K562 (cell line): ENCODE data around the gene LARP4B. TPM values are rescaled to one million over a fixed set of nuclear protein-coding genes. Genes with fewer than 3 reads are reported as not detected.

ENCODE experiments used
- ATAC-seq: fragments of 200-7000 bp; cut with Tn5 transposase; 3 replicates; pipeline ENCODE4 v1.9.1; 2020; ENCODE audit warnings: moderate library complexity
- BruUV-seq: library from RNA; stranded (reverse); fragments of 400-500 nt; replicated peaks from 2 replicates; lab custom pipeline; 2021; lab: Mats Ljungman, UMichigan
- CTCF ChIA-PET: fragments of 300-600 bp; formaldehyde crosslinking; extraction: SDS; loops from one replicate; lab custom pipeline; 2021; ENCODE audit warnings: low intra/inter-chr PET ratio; lab: Yijun Ruan, JAX
- POLR2A ChIA-PET: fragments of 300-600, 350-650 bp; sonication (Branson Sonifier 250); formaldehyde crosslinking; extraction: SDS; loops from one replicate; lab custom pipeline; 2021; ENCODE audit warnings: antibody characterized with exemption, inconsistent platforms; lab: Yijun Ruan, JAX
- DNase-seq, 4 experiments: peaks; one replicate each; pipeline versions ENCODE4 v3.0.0 to v3.0.0-alpha.2; 2011 to 2018; ENCODE audit warnings: low spot score in 3 of 4, mixed read lengths in 3 of 4; ENCODE audit errors: extremely low read depth in 1 of 4
- FAIRE-seq: peaks from 2 replicates; lab custom pipeline; 2011; peaks lifted over from hg19 to GRCh38; lab: Jason Lieb, UNC
- H2AFZ ChIP-seq: 2 replicates; pipeline ENCODE4 v1.6.0; 2011; ENCODE audit warnings: low read depth, low read length, control low read depth, inconsistent platforms
- H3K27ac ChIP-seq: fragments of 200-600 bp; 3 replicates; pipeline ENCODE4 v1.8.0; 2011; ENCODE audit warnings: low read depth, mild to moderate bottlenecking, control low read depth, inconsistent platforms, low read length, moderate library complexity, mixed read lengths; ENCODE audit errors: extremely low read depth
- H3K27me3 ChIP-seq, 2 experiments: fragments of 300-600 bp in 1 of 2; 2 replicates in 1 of 2; 3 replicates in 1 of 2; pipeline versions ENCODE4 v1.6.0 to v1.8.0; 2011; ENCODE audit warnings: inconsistent platforms in 2 of 2, low read length in 2 of 2, mild to moderate bottlenecking in 1 of 2, mixed read lengths in 1 of 2, moderate library complexity in 1 of 2; ENCODE audit not compliant: control insufficient read depth in 2 of 2, insufficient read depth in 2 of 2
- H3K36me3 ChIP-seq: fragments of 300-600 bp; 3 replicates; pipeline ENCODE4 v1.8.0; 2011; ENCODE audit warnings: mild to moderate bottlenecking, low read length, inconsistent platforms; ENCODE audit not compliant: control insufficient read depth, insufficient read depth
- H3K4me1 ChIP-seq, 2 experiments: fragments of 200-600 bp in 1 of 2; replicated peaks in 1 of 2; 2 replicates in 1 of 2; 3 replicates in 1 of 2; pipeline versions ENCODE4 v1.5.1 to v1.8.0; 2011; ENCODE audit warnings: inconsistent platforms in 2 of 2, low read length in 2 of 2, mild to moderate bottlenecking in 1 of 2, mixed read lengths in 1 of 2, moderate library complexity in 1 of 2; ENCODE audit not compliant: control insufficient read depth in 2 of 2, insufficient read depth in 2 of 2
- H3K4me2 ChIP-seq: 2 replicates; pipeline ENCODE4 v1.6.1; 2011; ENCODE audit warnings: low read length, control low read depth, inconsistent platforms, mixed read lengths; ENCODE audit not compliant: insufficient read depth
- H3K4me3 ChIP-seq: fragments of 200-600 bp; sonication (generic), shearing (Covaris generic); 2 replicates; pipeline ENCODE4 v1.5.1; 2016; ENCODE audit warnings: control low read depth, inconsistent platforms
- H3K79me2 ChIP-seq: fragments of 200-600 bp; 3 replicates; pipeline ENCODE4 v1.8.0; 2011; ENCODE audit warnings: low read length, inconsistent platforms; ENCODE audit not compliant: control insufficient read depth, insufficient read depth
- H3K9ac ChIP-seq, 2 experiments: 2 replicates each; pipeline versions ENCODE4 v1.6.0 to v1.6.1; 2011; ENCODE audit warnings: low read depth in 2 of 2, low read length in 2 of 2, control low read depth in 1 of 2, inconsistent platforms in 1 of 2, mild to moderate bottlenecking in 1 of 2, mixed read lengths in 1 of 2; ENCODE audit not compliant: insufficient read depth in 1 of 2
- H3K9me1 ChIP-seq: one replicate; pipeline ENCODE4 v1.6.0; 2011; ENCODE audit warnings: inconsistent platforms, mild to moderate bottlenecking, low read length, moderate library complexity; ENCODE audit not compliant: control insufficient read depth, insufficient read depth
- H3K9me3 ChIP-seq: replicated peaks from 2 replicates; pipeline ENCODE4 v1.5.1; 2011; ENCODE audit warnings: low read depth, low read length, inconsistent platforms; ENCODE audit not compliant: control insufficient read depth, insufficient read depth
- H4K20me1 ChIP-seq: replicated peaks from 2 replicates; pipeline ENCODE4 v1.6.1; 2011; ENCODE audit warnings: low read length, inconsistent platforms, mixed read lengths; ENCODE audit not compliant: control insufficient read depth, insufficient read depth
- BRCA1 ChIP-seq, 2 experiments: fragments of 450-650 bp in 1 of 2; sonication (generic) in 1 of 2; formaldehyde crosslinking in 1 of 2; IDR thresholded peaks; 2 replicates each; pipeline versions ENCODE4 v1.5.0 to v1.6.1; 2017 to 2020; ENCODE audit warnings: mild to moderate bottlenecking in 1 of 2, missing genetic modification reagents in 1 of 2
- CHD4 ChIP-seq: fragments of 200-600 bp; sonication (generic); IDR thresholded peaks from 3 replicates; pipeline ENCODE4 v1.6.1; 2012; ENCODE audit warnings: low read depth, mild to moderate bottlenecking, mixed read lengths, low read length, inconsistent platforms; ENCODE audit not compliant: insufficient read depth, insufficient replicate concordance, poor library complexity, severe bottlenecking
- DACH1 ChIP-seq: fragments of 450-650 bp; IDR thresholded peaks from 2 replicates; pipeline ENCODE4 v1.6.1; 2018; ENCODE audit not compliant: partially characterized antibody
- FOXA3 ChIP-seq, 2 experiments: fragments of 450-650 bp in 1 of 2; sonication (generic) in 1 of 2; formaldehyde crosslinking; IDR thresholded peaks in 1 of 2; conservative IDR thresholded peaks in 1 of 2; 2 replicates each; pipeline versions ENCODE4 v1.4.0 to v1.8.0; 2020 to 2022; ENCODE audit warnings: mild to moderate bottlenecking in 2 of 2, missing genetic modification reagents in 1 of 2
- GABPA ChIP-seq: fragments of 200-800 bp; sonication (Bioruptor generic); conservative IDR thresholded peaks from 2 replicates; pipeline ENCODE4 v1.6.1; 2016; ENCODE audit warnings: low read depth, missing genetic modification characterization, missing compliant biosample characterization
- HDAC1 ChIP-seq, 2 experiments: fragments of 450-650 bp; IDR thresholded peaks; 2 replicates each; pipeline ENCODE4 v1.6.1; 2016 to 2017; ENCODE audit warnings: inconsistent platforms in 1 of 2, mild to moderate bottlenecking in 1 of 2, moderate library complexity in 1 of 2
- HNRNPL ChIP-seq: fragments of 200-400 bp; formaldehyde crosslinking; IDR thresholded peaks from 2 replicates; pipeline ENCODE4 v1.6.1; 2017; ENCODE audit warnings: low read depth, mild to moderate bottlenecking, low read length
- NFYB ChIP-seq: IDR thresholded peaks from 2 replicates; pipeline ENCODE4 v1.6.1; 2011; ENCODE audit warnings: mild to moderate bottlenecking, moderate library complexity; ENCODE audit not compliant: insufficient read length; ENCODE audit errors: extremely low read depth
- SRSF3 ChIP-seq: fragments of 200-400 bp; formaldehyde crosslinking; IDR thresholded peaks from 2 replicates; pipeline ENCODE4 v1.6.1; 2016; ENCODE audit warnings: mild to moderate bottlenecking, low read length, moderate library complexity; ENCODE audit not compliant: insufficient read depth
- ZKSCAN8 ChIP-seq: fragments of 200-800 bp; sonication (Bioruptor generic); IDR thresholded peaks from 2 replicates; pipeline ENCODE4 v1.6.1; 2016; ENCODE audit warnings: missing genetic modification characterization, missing compliant biosample characterization
- ZNF384 ChIP-seq: IDR thresholded peaks from 2 replicates; pipeline ENCODE4 v1.6.1; 2012; ENCODE audit warnings: low read depth, low read length, improper control_type of control experiment
- WGBS: fragments of 100-300 bp; shearing (Covaris generic); methylation state at CpG from one replicate; pipeline ENCODE4 v1.1.6; 2016; ENCODE audit warnings: low coverage, mixed read lengths; ENCODE audit not compliant: insufficient coverage; ENCODE audit errors: missing lambda C conversion rate; 5-methylcytosine and 5-hydroxymethylcytosine counted together
- in situ Hi-C: fragments of 300-500 bp; cut with MboI; formaldehyde crosslinking; loops from 4 replicates; pipeline ENCODE4 v1.15.0; 2018; ENCODE audit warnings: inconsistent platforms, mixed read lengths
- intact Hi-C: fragments of 100-400 bp; cut with micrococcal nuclease; formaldehyde crosslinking; loops from 2 replicates; pipeline ENCODE4 v1.14.2; 2022
- polyA plus RNA-seq, 8 experiments: library from polyadenylated mRNA; depleted of rRNA in 4 of 8; stranded (reverse) in 5 of 8; unstranded in 3 of 8; fragments of >200 nt; fragmentation: Nextera tagmentation in 2 of 8; fragmentation: Illumina TruSeq in 1 of 8; extraction: Ambion mirVana in 2 of 8; extraction: Trizol in 1 of 8; gene quantifications; 2 replicates each; pipeline versions ENCODE4 v1.2.1 to v1.2.3, GENCODE V29; 2011 to 2014; ENCODE audit warnings: inconsistent platforms in 1 of 8, missing spikeins in 1 of 8
- total RNA-seq, 7 experiments: library from RNA; depleted of rRNA in 6 of 7; stranded (reverse); fragments of >200 nt in 6 of 7; fragmentation: Illumina TruSeq in 2 of 7; extraction: Trizol in 2 of 7; gene quantifications; 2 replicates each; pipeline versions ENCODE4 v1.2.1 to v1.2.3, GENCODE V29; 2011 to 2021; ENCODE audit warnings: low replicate concordance in 1 of 7
- TF ChIP-seq, protein P1 (sequence below): fragments of 450-650 bp; IDR thresholded peaks from one replicate; pipeline ENCODE4 v1.6.1; 2018; ENCODE audit warnings: mild to moderate bottlenecking, moderate library complexity; ENCODE audit not compliant: partially characterized antibody
- TF ChIP-seq, protein P2 (sequence below): fragments of 250-450 bp; sonication (Bioruptor Pico); IDR thresholded peaks from 2 replicates; pipeline ENCODE4 v1.5.0; 2021; ENCODE audit warnings: mild to moderate bottlenecking, moderate library complexity

Gene LARP4B
- total and polyA plus RNA-seq, 9 of the 15 experiments (the other 6 are each of a cell fraction or from before 2014, with no cell fraction given) = 11.8 to 130 (median 42.6) TPM

DNA sequence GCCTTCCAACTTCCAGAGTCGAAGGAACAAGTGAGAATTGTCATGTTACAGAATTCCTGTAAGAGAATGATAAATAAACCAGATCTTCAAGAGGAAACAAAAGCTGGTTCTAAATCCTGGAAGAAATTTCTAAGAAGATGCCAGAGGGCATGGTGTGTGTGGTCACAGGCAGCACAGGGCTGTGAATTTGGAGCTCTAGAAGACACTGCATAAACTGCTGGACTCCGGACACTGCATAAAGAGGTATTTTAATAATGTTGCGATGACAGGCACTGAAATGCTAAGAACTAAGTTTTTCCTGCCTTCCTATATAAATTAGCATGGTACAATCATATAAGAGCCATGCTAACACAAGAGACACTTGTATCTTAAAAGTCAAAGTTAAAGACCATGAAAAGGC, 86.0 kb downstream of the LARP4B start (continued):
- TF ChIP-seq SRSF3 (no peak), CHD4 (no peak), NFYB (no peak), BRCA1 (IDR thresholded peaks at IDR 0.05) (no peak), BRCA1 (CRISPR knock-in tag; IDR thresholded peaks at IDR 0.05) (no peak), ZKSCAN8 (CRISPR knock-in tag) (no peak)
- TF ChIP-seq, protein P1, sequence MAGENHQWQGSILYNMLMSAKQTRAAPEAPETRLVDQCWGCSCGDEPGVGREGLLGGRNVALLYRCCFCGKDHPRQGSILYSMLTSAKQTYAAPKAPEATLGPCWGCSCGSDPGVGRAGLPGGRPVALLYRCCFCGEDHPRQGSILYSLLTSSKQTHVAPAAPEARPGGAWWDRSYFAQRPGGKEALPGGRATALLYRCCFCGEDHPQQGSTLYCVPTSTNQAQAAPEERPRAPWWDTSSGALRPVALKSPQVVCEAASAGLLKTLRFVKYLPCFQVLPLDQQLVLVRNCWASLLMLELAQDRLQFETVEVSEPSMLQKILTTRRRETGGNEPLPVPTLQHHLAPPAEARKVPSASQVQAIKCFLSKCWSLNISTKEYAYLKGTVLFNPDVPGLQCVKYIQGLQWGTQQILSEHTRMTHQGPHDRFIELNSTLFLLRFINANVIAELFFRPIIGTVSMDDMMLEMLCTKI = no peak

DNA sequence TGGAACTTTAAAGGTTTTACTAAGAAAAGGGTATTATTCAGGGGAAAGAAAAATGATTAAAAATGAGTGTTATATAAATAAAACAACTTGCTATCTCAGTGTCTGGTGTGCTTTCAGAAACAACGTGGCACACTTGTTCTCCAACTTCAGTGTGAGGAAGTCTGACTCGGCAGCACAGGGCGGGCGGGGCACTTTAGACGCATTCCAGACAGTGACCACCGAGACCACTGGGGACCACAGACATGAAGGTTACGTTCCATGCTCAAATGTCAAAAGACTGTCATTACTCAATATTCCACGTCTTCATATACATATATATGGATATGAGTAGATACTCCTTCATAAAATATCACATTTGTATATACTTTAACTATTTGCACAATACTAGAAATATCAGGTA, 87.0 kb downstream of the LARP4B start:
- Histone ChIP-seq H3K36me3 (peaks cover 88% of the 10 kb centered on the region), H3K9me3 (no peaks in the 10 kb centered on the region), H3K9me1 (peaks cover 4% of the 10 kb centered on the region), H3K79me2 (peaks cover 55% of the 10 kb centered on the region), H4K20me1 (peaks cover 12% of the 10 kb centered on the region), H3K4me2 (no peak overlapping the region), H3K4me1 (peaks cover 0 to 3% of the 10 kb centered on the region in 2 experiments; a peak in 2 of 5 replicates), H2AFZ (no peak overlapping the region), H3K9ac (no peak overlapping the region), H3K4me3 (no peak overlapping the region), H3K27ac (no peak overlapping the region), H3K27me3 (no peaks in the 10 kb centered on the region)
- peak; percentile 46 for FAIRE-seq
- ChIA-PET POLR2A (no interaction called here), CTCF (no interaction called here)
- intact Hi-C loops = no loop called here
- BruUV-seq = no TSS peak
- DNase-seq = no peak
- WGBS = 87% methylated on average over 8 of the region's 8 CpGs
- no peak for ATAC-seq
- in situ Hi-C loops = no loop called here
- TF ChIP-seq HNRNPL (no peak), GABPA (tag) (no peak), HDAC1 (IDR thresholded peaks at IDR 0.05) (no peak), FOXA3 (CRISPR knock-in tag; conservative IDR thresholded peaks at IDR 0.05 in 1 of 2, IDR thresholded peaks at IDR 0.05 in 1 of 2) (no peak), ZNF384 (no peak), DACH1 (no peak)
- TF ChIP-seq, protein P2, sequence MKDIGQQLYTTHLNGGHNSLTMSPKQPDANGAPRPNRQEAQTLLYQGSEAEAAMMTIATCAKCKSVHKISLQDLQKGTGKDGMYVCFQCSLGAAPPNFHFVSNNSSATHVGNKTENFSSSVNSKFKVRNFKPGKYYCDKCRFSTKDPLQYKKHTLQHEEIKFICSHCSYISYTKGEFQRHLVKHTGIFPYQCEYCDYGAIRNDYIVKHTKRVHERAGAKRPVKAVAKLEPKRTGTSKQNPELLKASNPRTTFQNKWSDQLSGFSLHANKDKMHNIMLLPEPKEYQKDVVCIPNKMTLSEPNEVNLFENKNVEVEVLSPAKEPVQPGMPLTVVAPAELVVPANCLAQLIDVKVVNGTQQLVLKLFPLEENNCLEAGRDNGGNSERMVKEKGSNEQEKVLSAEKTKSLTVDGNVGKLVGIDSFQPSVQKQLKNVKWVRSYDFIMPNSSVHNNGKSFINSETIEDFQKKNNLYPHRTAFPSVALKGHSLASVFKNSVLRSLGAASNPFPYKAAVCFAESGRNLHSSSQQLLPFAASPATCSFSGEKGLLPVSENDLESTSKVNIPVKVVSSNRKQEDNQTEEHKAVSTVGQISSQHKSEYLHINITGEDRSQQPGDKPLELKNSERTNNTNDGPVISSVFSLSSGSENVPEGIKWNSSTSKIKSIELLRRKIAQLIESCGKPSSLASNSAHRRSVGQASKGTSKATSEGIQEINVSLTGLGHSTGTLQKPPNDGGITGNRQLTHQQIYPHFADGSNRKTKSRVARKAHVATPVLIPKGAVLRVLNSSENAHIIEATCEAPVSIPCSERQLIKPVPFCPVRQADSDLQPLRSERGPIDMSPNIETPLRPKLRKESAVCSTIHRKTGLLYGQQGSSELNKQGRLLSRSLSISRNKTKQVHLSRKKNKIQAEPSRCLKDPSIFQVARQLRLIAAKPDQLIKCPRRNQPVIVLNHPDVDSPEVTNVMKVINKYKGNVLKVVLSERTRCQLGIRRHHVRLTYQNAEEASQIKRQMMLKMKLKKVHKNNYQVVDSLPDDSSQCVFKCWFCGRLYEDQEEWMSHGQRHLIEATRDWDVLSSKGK (CRISPR knock-in tag) = no peak
